Mammary epithelial cell (primary cell): ENCODE measurements around the gene RNF157.

Experiments used
- EZH2 ChIP-seq: IDR thresholded peaks from 2 replicates; pipeline ENCODE4 v1.6.1; 2012; ENCODE audit warnings: low read length, inconsistent platforms, borderline replicate concordance
- TF ChIP-seq, protein P1 (sequence below), 2 donors: IDR thresholded peaks in 1 of 2; conservative IDR thresholded peaks in 1 of 2; 2 replicates each; pipeline ENCODE4 v1.5.1; 2011 to 2012; ENCODE audit warnings: inconsistent platforms in 2 of 2, low read length in 2 of 2, mild to moderate bottlenecking in 2 of 2, control low read depth in 1 of 2, low read depth in 1 of 2; ENCODE audit not compliant: insufficient read depth in 1 of 2; ENCODE audit errors: extremely low read depth in 1 of 2

DNA sequence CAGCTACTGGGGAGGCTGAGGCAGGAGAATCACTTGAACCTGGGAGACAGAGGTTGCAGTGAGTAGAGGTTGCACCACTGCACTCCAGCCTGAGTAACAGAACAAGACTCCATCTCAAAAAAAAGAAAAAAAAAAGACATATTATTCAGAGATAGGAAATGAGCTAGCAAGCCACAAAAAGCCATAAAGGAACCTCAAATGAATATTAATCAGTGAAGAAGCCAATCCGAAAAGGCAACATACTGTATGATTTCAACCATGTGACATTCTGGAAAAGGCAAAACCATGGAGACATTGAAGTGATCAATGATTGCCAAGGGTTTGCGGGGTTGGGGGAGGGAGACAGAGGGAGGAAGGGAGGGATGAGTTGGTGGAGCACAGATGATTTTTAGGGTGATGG is 128.3 kb downstream of the RNF157 start:
- TF ChIP-seq, protein P1, sequence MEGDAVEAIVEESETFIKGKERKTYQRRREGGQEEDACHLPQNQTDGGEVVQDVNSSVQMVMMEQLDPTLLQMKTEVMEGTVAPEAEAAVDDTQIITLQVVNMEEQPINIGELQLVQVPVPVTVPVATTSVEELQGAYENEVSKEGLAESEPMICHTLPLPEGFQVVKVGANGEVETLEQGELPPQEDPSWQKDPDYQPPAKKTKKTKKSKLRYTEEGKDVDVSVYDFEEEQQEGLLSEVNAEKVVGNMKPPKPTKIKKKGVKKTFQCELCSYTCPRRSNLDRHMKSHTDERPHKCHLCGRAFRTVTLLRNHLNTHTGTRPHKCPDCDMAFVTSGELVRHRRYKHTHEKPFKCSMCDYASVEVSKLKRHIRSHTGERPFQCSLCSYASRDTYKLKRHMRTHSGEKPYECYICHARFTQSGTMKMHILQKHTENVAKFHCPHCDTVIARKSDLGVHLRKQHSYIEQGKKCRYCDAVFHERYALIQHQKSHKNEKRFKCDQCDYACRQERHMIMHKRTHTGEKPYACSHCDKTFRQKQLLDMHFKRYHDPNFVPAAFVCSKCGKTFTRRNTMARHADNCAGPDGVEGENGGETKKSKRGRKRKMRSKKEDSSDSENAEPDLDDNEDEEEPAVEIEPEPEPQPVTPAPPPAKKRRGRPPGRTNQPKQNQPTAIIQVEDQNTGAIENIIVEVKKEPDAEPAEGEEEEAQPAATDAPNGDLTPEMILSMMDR (conservative IDR thresholded peaks at IDR 0.05 in 1 of 2, IDR thresholded peaks at IDR 0.05 in 1 of 2; ENCODE audit: extremely low read depth in 1 of 2, insufficient read depth in 1 of 2, low read depth in 1 of 2, low read length in 2 of 2), result no peak
- no peak for TF ChIP-seq EZH2
